Keratinocyte (primary cell): Measurements from ENCODE around the gene MIGA2. TPM values are rescaled to one million over a fixed set of nuclear protein-coding genes. Genes with fewer than 3 reads are reported as not detected.
A peak's percentile ranks its signal among the peaks of the same experiment; 100 is the strongest.

ENCODE experiments used
- DNase-seq: peaks from one replicate; pipeline ENCODE4 v3.0.0-alpha.2; 2011; ENCODE audit warnings: low read depth, missing footprints, low spot score
- FAIRE-seq: peaks from 2 replicates; lab custom pipeline; 2011; peaks lifted over from hg19 to GRCh38; lab: Jason Lieb, UNC
- H2AFZ ChIP-seq: 2 replicates; pipeline ENCODE4 v1.6.0; 2012; ENCODE audit warnings: low read length, control low read depth, inconsistent platforms; ENCODE audit not compliant: control insufficient read depth
- H3K27ac ChIP-seq: 2 replicates; pipeline ENCODE4 v1.5.1; 2011; ENCODE audit warnings: low read length; ENCODE audit not compliant: control insufficient read depth, insufficient read depth
- H3K27me3 ChIP-seq: 3 replicates; pipeline ENCODE4 v1.6.0; 2011; ENCODE audit warnings: low read length; ENCODE audit not compliant: control insufficient read depth, insufficient read depth; ENCODE audit errors: extremely low read depth
- H3K36me3 ChIP-seq, 2 experiments: 2 replicates in 1 of 2; 3 replicates in 1 of 2; pipeline ENCODE4 v1.5.1; 2011; ENCODE audit warnings: low read length in 2 of 2, mild to moderate bottlenecking in 1 of 2; ENCODE audit not compliant: control insufficient read depth in 2 of 2, insufficient read depth in 2 of 2; ENCODE audit errors: extremely low read depth in 1 of 2
- H3K4me1 ChIP-seq: 3 replicates; pipeline ENCODE4 v1.5.1; 2011; ENCODE audit warnings: low read length; ENCODE audit not compliant: control insufficient read depth, insufficient read depth; ENCODE audit errors: extremely low read depth
- H3K4me2 ChIP-seq: 3 replicates; pipeline ENCODE4 v1.6.0; 2011; ENCODE audit warnings: low read depth, low read length; ENCODE audit not compliant: control insufficient read depth, insufficient read depth; ENCODE audit errors: extremely low read depth
- H3K4me3 ChIP-seq, 3 experiments: fragments of 200-600 bp in 1 of 3; sonication (generic) in 1 of 3; 2 replicates in 2 of 3; 3 replicates in 1 of 3; pipeline ENCODE4 v1.5.1; 2011 to 2016; ENCODE audit warnings: low read length in 3 of 3, mild to moderate bottlenecking in 3 of 3, control low read depth in 2 of 3, inconsistent platforms in 1 of 3, low read depth in 1 of 3, mixed read lengths in 1 of 3, mixed run types in 1 of 3, moderate library complexity in 1 of 3; ENCODE audit not compliant: control insufficient read depth in 2 of 3, insufficient read depth in 2 of 3; ENCODE audit errors: extremely low read depth in 1 of 3
- H3K79me2 ChIP-seq: 2 replicates; pipeline ENCODE4 v1.6.0; 2012; ENCODE audit warnings: low read length; ENCODE audit not compliant: control insufficient read depth, insufficient read depth
- H3K9ac ChIP-seq: 3 replicates; pipeline ENCODE4 v1.6.0; 2011; ENCODE audit warnings: low read length; ENCODE audit not compliant: control insufficient read depth, insufficient read depth; ENCODE audit errors: extremely low read depth
- H3K9me1 ChIP-seq: 3 replicates; pipeline ENCODE4 v1.6.0; 2011; ENCODE audit warnings: low read length; ENCODE audit not compliant: control insufficient read depth, insufficient read depth; ENCODE audit errors: extremely low read depth
- H3K9me3 ChIP-seq: 2 replicates; pipeline ENCODE4 v1.5.1; 2012; ENCODE audit warnings: low read depth, low read length; ENCODE audit not compliant: control insufficient read depth
- H4K20me1 ChIP-seq: 3 replicates; pipeline ENCODE4 v1.6.0; 2011; ENCODE audit warnings: low read length; ENCODE audit not compliant: control insufficient read depth, insufficient read depth; ENCODE audit errors: extremely low read depth
- EZH2 ChIP-seq: IDR thresholded peaks from one replicate; pipeline ENCODE4 v1.6.1; 2012; ENCODE audit warnings: inconsistent platforms, mild to moderate bottlenecking, low read length, moderate library complexity
- dilution Hi-C: fragments of 300-500 bp; cut with MboI; formaldehyde crosslinking; loops from one replicate; pipeline ENCODE4 v1.7.0; 2020; ENCODE audit warnings: low sequenced_read_pairs; ENCODE audit not compliant: extremely low pct_ligation_motif_present
- polyA plus RNA-seq, 5 experiments: library from polyadenylated mRNA; depleted of rRNA in 3 of 5; stranded (reverse) in 3 of 5; stranded (forward) in 1 of 5; unstranded in 1 of 5; fragments of >200 nt; gene quantifications; 1 replicate in 1 of 5; 2 replicates in 3 of 5; 3 replicates in 1 of 5; pipeline versions ENCODE4 v1.2.1 to v1.2.3, GENCODE V29; 2011 to 2012; ENCODE audit warnings: missing spikeins in 2 of 5, low read depth in 1 of 5, low replicate concordance in 1 of 5
- TF ChIP-seq, protein P1 (sequence below), 3 experiments: IDR thresholded peaks in 1 of 3; conservative IDR thresholded peaks in 1 of 3; optimal IDR thresholded peaks in 1 of 3; 2 replicates in 2 of 3; 3 replicates in 1 of 3; pipeline versions ENCODE3 to v1.5.1; 2011; ENCODE audit warnings: low read length in 3 of 3, mild to moderate bottlenecking in 3 of 3, moderate library complexity in 2 of 3, control low read depth in 1 of 3, inconsistent platforms in 1 of 3; ENCODE audit not compliant: insufficient read depth in 2 of 3; ENCODE audit errors: extremely low read depth in 1 of 3

MIGA2 gene
- polyA plus RNA-seq, 1 donor (not counting 4 experiments of a cell fraction or from before 2014, with no cell fraction given): 8.5 TPM

DNA sequence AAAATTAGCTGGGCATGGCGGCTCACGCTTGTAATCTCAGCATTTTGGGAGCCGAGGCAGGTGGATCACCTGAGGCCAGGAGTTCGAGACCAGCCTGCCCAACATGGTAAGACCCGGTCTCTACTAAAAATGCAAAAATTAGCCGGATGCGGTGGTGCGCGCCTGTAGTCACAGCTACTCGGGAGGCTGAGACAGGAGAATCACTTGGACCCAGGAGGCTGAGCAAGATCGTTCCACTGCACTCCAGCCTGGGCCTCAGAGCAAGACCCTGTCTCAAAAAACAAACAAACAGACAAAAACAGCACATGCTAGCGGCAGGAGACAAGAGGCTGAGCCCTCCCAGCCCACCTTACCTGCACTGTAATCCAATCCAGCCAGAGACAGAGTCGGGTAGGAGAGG, 43.4 kb downstream of the MIGA2 start:
- peak overlapping the region in 1 of 3 experiments; percentile 89 for H3K4me3 ChIP-seq
- no peaks in the 10 kb centered on the region for H3K27me3 ChIP-seq
- H3K27ac ChIP-seq: no peak overlapping the region
- DNase-seq (no peak), FAIRE-seq (no peak)
- TF ChIP-seq, protein P1, sequence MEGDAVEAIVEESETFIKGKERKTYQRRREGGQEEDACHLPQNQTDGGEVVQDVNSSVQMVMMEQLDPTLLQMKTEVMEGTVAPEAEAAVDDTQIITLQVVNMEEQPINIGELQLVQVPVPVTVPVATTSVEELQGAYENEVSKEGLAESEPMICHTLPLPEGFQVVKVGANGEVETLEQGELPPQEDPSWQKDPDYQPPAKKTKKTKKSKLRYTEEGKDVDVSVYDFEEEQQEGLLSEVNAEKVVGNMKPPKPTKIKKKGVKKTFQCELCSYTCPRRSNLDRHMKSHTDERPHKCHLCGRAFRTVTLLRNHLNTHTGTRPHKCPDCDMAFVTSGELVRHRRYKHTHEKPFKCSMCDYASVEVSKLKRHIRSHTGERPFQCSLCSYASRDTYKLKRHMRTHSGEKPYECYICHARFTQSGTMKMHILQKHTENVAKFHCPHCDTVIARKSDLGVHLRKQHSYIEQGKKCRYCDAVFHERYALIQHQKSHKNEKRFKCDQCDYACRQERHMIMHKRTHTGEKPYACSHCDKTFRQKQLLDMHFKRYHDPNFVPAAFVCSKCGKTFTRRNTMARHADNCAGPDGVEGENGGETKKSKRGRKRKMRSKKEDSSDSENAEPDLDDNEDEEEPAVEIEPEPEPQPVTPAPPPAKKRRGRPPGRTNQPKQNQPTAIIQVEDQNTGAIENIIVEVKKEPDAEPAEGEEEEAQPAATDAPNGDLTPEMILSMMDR (optimal IDR thresholded peaks at IDR 0.05 in 1 of 3, IDR thresholded peaks at IDR 0.05 in 1 of 3, conservative IDR thresholded peaks at IDR 0.05 in 1 of 3; ENCODE audit: extremely low read depth in 1 of 3, insufficient read depth in 2 of 3, low read length in 3 of 3): no peak
- no peak for TF ChIP-seq EZH2
- no peaks in the 10 kb centered on the region for H3K9me1 ChIP-seq
- peaks cover under 1 to 3% of the 10 kb centered on the region in 2 experiments for H3K36me3 ChIP-seq
- peaks cover 14% of the 10 kb centered on the region for H3K4me1 ChIP-seq
- peaks cover 32% of the 10 kb centered on the region for H3K79me2 ChIP-seq
- dilution Hi-C loops: no loop called here
- no peaks in the 10 kb centered on the region for H3K9me3 ChIP-seq
- H4K20me1 ChIP-seq: no peaks in the 10 kb centered on the region
- H3K9ac ChIP-seq: no peak overlapping the region
- peak overlapping the region; percentile 89 for H3K4me2 ChIP-seq
- no peak overlapping the region for H2AFZ ChIP-seq

DNA sequence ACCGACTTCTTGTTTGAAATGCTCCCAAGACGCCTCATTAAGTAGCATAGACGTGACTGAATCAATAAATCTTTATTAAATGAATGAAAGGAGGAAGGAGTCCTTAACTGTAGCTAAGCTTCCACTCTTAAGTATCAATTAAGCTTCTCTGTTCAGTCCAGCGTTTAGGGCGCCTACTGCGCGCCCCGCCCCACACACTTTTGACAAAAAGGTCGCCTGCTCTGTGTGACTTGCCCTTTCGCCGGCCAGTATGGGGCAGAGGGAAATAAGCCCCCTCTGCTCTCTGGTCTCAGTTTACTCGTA, 43.8 kb downstream of the MIGA2 start:
- H3K9ac ChIP-seq: peak overlapping the region; percentile 67
- H3K27me3 ChIP-seq: no peaks in the 10 kb centered on the region
- peak overlapping the region; percentile 75 to 89 (median 79) for H3K4me3 ChIP-seq
- TF ChIP-seq EZH2: no peak
- TF ChIP-seq, protein P1 (optimal IDR thresholded peaks at IDR 0.05 in 1 of 3, IDR thresholded peaks at IDR 0.05 in 1 of 3, conservative IDR thresholded peaks at IDR 0.05 in 1 of 3; ENCODE audit: extremely low read depth in 1 of 3, insufficient read depth in 2 of 3, low read length in 3 of 3): no peak
- DNase-seq: no peak
- H3K4me2 ChIP-seq: peak overlapping the region; percentile 89
- peaks cover 32% of the 10 kb centered on the region for H3K79me2 ChIP-seq
- H3K27ac ChIP-seq: no peak overlapping the region
- H3K4me1 ChIP-seq: peaks cover 14% of the 10 kb centered on the region
- H3K9me3 ChIP-seq: no peaks in the 10 kb centered on the region
- H3K36me3 ChIP-seq: peaks cover 5% of the 10 kb centered on the region in 2 experiments
- peak overlapping the region; percentile 97 for H2AFZ ChIP-seq
- dilution Hi-C loops: no loop called here
- FAIRE-seq: no peak
- H3K9me1 ChIP-seq: no peaks in the 10 kb centered on the region
- H4K20me1 ChIP-seq: no peaks in the 10 kb centered on the region
